HFFc6 (cell line): ENCODE measurements around the gene SKIC3. TPM values are rescaled to one million over a fixed set of nuclear protein-coding genes. Genes with fewer than 3 reads are reported as not detected.

Source experiments
- DNase-seq: peaks from one replicate; pipeline ENCODE4 v3.0.0-alpha.2; 2018
- H3K27ac Mint-ChIP-seq: 2 replicates; pipeline ENCODE4 v1.8.0; 2020; ENCODE audit warnings: mild to moderate bottlenecking, mixed read lengths
- H3K27me3 Mint-ChIP-seq: 2 replicates; pipeline ENCODE4 v1.8.0; 2021; ENCODE audit warnings: mild to moderate bottlenecking, moderate library complexity, mixed read lengths; ENCODE audit not compliant: insufficient read depth
- H3K36me3 Mint-ChIP-seq: 2 replicates; pipeline ENCODE4 v1.8.0; 2021; ENCODE audit warnings: low read depth, mixed read lengths
- H3K4me1 Mint-ChIP-seq: 2 replicates; pipeline ENCODE4 v1.8.0; 2020; ENCODE audit warnings: low read depth, mixed read lengths
- H3K4me3 Mint-ChIP-seq: 2 replicates; pipeline ENCODE4 v1.8.0; 2020; ENCODE audit warnings: mild to moderate bottlenecking, moderate library complexity, mixed read lengths
- H3K9me3 Mint-ChIP-seq: 2 replicates; pipeline ENCODE4 v1.8.0; 2020; ENCODE audit warnings: mild to moderate bottlenecking, mixed read lengths
- total RNA-seq, 6 experiments: library from RNA; stranded (reverse); fragmentation: NEBNext Ultra II Directional; extraction: Animal tissue kit (Norgen Biotek cat#: 25700); gene quantifications; 2 replicates in 1 of 6; 3 replicates in 5 of 6; pipeline ENCODE4 v1.2.3, GENCODE V29; 2021
- TF ChIP-seq, protein P1 (sequence below): fragments of 200-600 bp; sonication (generic); IDR thresholded peaks from 2 replicates; pipeline ENCODE4 v1.5.0; 2021; ENCODE audit warnings: antibody characterized with exemption, mild to moderate bottlenecking

SKIC3 gene
- total RNA-seq, 6 experiments from 2014 or later = 102 to 113 (median 110) TPM

DNA sequence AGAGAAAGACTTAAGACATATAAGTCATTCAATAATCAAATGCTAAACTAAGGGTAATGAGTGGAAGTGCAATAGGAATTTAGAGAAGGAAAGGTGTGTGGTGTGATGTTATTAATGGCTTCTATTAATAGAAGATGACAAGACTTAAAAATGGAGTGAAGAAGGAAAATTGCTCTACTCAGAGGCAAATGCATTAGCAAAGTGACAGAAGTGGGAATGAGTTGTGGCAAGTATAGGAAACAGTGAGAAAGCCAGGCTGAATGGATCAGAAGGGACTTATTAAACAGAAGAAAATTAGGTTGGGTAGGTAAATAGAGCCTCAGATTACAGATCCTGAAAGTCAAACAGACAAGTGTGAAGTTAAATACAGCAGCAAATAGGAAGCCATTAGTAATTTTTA, 5.7 kb downstream of the SKIC3 start:
- peaks cover 18% of the 10 kb centered on the region for H3K36me3 Mint-ChIP-seq
- TF ChIP-seq, protein P1, sequence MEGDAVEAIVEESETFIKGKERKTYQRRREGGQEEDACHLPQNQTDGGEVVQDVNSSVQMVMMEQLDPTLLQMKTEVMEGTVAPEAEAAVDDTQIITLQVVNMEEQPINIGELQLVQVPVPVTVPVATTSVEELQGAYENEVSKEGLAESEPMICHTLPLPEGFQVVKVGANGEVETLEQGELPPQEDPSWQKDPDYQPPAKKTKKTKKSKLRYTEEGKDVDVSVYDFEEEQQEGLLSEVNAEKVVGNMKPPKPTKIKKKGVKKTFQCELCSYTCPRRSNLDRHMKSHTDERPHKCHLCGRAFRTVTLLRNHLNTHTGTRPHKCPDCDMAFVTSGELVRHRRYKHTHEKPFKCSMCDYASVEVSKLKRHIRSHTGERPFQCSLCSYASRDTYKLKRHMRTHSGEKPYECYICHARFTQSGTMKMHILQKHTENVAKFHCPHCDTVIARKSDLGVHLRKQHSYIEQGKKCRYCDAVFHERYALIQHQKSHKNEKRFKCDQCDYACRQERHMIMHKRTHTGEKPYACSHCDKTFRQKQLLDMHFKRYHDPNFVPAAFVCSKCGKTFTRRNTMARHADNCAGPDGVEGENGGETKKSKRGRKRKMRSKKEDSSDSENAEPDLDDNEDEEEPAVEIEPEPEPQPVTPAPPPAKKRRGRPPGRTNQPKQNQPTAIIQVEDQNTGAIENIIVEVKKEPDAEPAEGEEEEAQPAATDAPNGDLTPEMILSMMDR = no peak
- DNase-seq = no peak
- no peak overlapping the region for H3K27ac Mint-ChIP-seq
- H3K9me3 Mint-ChIP-seq = no peaks in the 10 kb centered on the region
- H3K4me3 Mint-ChIP-seq = no peak overlapping the region
- peaks cover 32% of the 10 kb centered on the region for H3K4me1 Mint-ChIP-seq
- H3K27me3 Mint-ChIP-seq = no peaks in the 10 kb centered on the region

DNA sequence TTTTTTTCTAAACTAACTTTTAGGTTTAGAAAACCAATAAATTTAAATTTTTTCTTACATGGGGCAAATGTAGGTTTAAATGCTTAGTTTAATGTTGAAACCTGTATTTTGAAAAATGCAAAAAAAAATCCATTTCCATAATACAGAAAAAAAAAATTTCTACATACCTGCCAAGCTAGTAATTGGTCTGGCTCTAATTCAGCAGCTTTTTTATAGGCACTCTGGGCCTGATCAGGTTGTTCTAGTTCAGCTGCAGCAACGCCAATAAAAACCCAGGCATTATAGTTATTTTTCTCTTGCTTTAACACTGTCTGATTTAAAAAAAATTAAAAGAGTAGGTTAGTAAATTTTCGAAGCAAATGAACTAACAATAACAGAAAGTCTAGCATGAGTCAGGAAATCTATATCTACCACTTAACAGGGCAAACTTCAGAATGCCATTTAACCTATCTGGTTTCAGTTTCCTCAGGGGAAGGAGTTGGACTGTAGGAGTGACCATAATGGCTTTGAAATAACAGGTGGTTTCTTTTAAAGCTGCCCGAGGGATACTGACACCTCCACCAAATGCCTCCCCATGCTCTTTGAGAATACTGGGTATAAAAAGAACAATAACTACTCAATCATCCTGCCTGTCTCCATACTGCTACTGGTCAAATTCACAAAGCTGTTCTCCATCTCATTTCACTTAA, 11.6 kb downstream of the SKIC3 start:
- H3K36me3 Mint-ChIP-seq = peaks cover 29% of the 10 kb centered on the region
- H3K4me3 Mint-ChIP-seq = no peak overlapping the region
- TF ChIP-seq, protein P1 = no peak
- H3K4me1 Mint-ChIP-seq = peaks cover 16% of the 10 kb centered on the region
- no peak for DNase-seq
- H3K27me3 Mint-ChIP-seq = no peaks in the 10 kb centered on the region
- peak overlapping the region; percentile 5; the same call in 1 of the 2 replicates for H3K27ac Mint-ChIP-seq
- no peaks in the 10 kb centered on the region for H3K9me3 Mint-ChIP-seq

DNA sequence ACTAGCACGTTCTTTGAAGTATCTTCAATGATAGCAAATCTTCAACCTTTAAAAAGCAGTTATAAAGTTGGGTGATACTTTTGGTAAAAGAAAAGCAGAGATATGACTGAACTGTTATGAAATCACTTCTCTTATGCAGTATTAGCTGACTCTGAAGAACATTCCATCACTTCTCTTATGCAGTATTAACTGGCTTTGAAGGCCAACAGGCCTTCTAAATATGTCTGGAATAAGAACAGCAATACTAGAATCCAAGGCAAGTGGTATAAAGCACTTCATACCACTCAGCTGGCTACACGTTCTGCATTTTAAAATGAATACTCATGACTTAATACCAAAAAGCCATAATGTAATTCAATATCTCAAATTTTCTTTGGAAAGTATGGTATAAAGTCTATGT, 17.3 kb downstream of the SKIC3 start:
- Mint-ChIP-seq H3K27me3 (no peaks in the 10 kb centered on the region), H3K4me3 (no peak overlapping the region), H3K4me1 (peaks cover 34% of the 10 kb centered on the region), H3K36me3 (peaks cover 49% of the 10 kb centered on the region), H3K9me3 (no peaks in the 10 kb centered on the region), H3K27ac (no peak overlapping the region)
- no peak for DNase-seq
- TF ChIP-seq, protein P1 = no peak

DNA sequence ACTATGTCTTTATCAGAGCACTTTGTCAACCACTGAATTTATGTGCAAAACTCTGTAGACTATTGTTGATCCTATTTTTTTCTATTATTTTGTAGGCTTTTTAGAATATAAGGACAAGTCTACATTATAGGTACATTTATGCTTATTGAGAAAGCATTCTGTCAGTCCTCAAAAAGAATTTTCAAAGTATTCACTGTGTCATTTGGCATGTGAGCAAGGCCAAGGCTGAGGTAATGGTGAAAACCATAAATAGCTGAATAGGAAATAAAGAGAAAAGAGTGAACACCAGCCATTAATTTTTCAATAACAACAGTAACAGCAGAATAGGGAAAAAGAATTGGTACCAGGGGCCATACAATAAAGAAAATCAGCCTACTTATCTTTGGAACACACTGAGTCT, 21.0 kb downstream of the SKIC3 start:
- Mint-ChIP-seq H3K4me1 (peaks cover 61% of the 10 kb centered on the region), H3K27me3 (peaks cover 1% of the 10 kb centered on the region; the same call in 1 of the 2 replicates), H3K4me3 (no peak overlapping the region), H3K36me3 (peaks cover 29% of the 10 kb centered on the region), H3K9me3 (no peaks in the 10 kb centered on the region), H3K27ac (peak overlapping the region; percentile 4; the same call in 1 of the 2 replicates)
- TF ChIP-seq, protein P1 = no peak
- no peak for DNase-seq

DNA sequence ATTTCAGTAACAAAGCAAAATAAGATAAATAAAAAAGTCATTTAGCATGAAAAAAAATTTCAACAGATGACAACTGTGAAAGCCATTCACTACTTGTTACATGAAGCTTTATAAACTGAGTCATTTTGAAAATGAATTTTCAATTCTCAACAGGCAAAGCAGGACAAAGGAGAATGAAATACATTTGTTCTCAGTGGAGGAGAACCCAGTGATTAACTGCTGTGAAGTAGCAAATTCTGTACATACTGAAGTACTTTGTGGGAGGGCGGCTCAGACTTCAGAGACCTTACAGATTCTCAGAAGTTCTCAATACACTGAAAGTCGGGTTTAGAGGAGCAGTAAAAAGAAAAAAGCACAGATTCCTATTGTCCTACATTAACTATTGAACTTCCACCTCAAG, 21.7 kb downstream of the SKIC3 start:
- Mint-ChIP-seq H3K27me3 (peaks cover 1% of the 10 kb centered on the region; the same call in 1 of the 2 replicates), H3K9me3 (no peaks in the 10 kb centered on the region), H3K36me3 (peaks cover 35% of the 10 kb centered on the region), H3K4me3 (no peak overlapping the region), H3K4me1 (peaks cover 61% of the 10 kb centered on the region), H3K27ac (peak overlapping the region; percentile 42; the same call in 1 of the 2 replicates)
- TF ChIP-seq, protein P1 = no peak
- DNase-seq = no peak
